Glomerular visceral epithelial cell (primary cell): ENCODE measurements around the gene LILRA2.
"Not testable (repeated sequence)": the region's sequence is repeated elsewhere in the genome, so short reads cannot be mapped to it uniquely, and the experiment has no call there.

Experiments used
- DNase-seq: peaks from one replicate; pipeline ENCODE4 v3.0.0-alpha.2; 2016; ENCODE audit errors: extremely low spot score

The LILRA2 gene

GRCh38 chr19:54571715-54572615 lies 1.6 kb upstream of the LILRA2 start:
- DNase-seq, result not testable (repeated sequence)

DNA sequence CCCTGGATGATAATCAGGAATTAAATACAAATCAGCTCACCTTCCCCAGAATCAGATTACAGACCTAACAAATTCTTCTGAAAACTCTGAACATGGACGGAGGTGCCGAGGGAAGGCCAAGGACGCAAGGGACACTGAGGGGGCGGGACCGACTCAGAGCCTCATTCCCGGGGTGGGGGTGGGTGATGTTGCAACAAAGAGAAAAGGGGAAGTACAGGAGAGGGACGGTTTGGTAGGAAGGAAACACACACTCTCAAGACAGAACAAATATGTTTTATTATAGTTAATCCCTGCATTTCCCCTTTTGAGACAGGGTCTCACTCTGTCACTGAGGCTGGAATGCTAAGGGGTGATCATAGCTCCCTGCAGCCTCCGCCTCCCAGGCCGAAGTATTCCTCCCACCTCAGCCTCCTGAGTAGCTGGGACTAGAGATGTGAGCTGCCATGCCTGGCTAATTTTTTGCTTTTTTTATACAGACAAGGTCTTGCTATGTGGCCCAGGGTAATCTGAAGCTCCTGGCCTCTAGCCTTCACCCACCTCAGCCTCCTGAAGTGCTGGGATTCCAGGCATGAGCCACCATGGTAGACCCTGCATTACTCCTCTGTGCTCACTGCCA lies 786 bp upstream of the LILRA2 start:
- DNase-seq, result no peak

DNA sequence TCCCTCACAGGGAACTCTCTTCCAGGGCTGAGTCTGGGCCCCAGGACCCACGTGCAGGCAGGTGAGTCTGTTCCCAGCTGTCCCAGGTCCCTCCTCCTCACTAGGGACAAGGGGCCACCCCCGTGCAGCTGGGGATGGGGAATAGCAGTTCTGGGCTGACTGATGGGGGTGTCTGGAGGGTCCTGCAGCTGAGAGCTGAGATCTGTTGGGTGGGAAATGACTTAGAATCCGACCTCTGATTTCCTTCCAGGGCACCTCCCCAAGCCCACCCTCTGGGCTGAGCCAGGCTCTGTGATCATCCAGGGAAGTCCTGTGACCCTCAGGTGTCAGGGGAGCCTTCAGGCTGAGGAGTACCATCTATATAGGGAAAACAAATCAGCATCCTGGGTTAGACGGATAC lies 461 bp downstream of the LILRA2 start:
- no peak for DNase-seq

DNA sequence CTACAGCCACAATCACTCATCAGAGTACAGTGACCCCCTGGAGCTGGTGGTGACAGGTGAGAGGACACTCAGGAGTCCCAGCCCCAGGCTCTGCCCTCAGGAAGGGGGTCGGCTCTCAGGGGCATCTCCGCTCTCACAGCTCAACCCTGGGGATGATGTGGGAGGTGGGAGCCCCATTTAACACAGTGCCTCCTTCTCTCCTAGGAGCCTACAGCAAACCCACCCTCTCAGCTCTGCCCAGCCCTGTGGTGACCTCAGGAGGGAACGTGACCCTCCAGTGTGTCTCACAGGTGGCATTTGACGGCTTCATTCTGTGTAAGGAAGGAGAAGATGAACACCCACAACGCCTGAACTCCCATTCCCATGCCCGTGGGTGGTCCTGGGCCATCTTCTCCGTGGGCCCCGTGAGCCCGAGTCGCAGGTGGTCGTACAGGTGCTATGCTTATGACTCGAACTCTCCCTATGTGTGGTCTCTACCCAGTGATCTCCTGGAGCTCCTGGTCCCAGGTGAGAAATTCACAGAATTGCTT lies 1.0 kb downstream of the LILRA2 start:
- DNase-seq, result no peak

DNA sequence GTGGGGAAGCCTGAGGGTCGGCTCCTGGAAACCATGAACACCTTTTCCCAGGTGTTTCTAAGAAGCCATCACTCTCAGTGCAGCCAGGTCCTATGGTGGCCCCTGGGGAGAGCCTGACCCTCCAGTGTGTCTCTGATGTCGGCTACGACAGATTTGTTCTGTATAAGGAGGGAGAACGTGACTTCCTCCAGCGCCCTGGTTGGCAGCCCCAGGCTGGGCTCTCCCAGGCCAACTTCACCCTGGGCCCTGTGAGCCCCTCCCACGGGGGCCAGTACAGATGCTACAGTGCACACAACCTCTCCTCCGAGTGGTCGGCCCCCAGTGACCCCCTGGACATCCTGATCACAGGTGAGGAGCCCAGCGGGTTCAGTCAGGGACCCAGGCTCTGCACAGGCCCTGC lies 1.6 kb downstream of the LILRA2 start:
- DNase-seq, result not testable (repeated sequence)

GRCh38 chr19:54576411-54576976 lies 2.9 kb downstream of the LILRA2 start:
- DNase-seq, result no peak

DNA sequence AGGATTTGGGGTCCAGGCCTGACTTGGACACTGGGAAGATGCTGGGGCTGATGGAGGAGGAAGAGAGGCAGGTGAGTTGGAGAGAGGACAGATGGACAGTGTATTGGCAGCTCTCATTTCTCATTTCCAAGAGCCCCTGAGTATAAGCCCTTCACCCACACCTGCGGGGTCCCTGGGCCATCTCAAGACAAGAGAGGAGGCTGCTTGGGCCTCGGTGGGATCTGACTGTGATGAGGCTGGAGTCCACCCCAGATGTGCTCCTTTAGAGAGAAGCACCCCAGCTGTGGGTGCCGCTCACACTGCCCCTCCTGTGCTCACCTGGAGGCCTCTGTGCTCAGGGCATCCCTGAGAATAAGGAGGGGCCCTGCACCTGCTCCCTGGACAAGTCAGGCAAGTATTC lies 3.7 kb downstream of the LILRA2 start:
- DNase-seq, result no peak

GRCh38 chr19:54578268-54578667 lies 4.7 kb downstream of the LILRA2 start:
- DNase-seq, result not testable (repeated sequence)

GRCh38 chr19:54586397-54586796 lies 12.8 kb downstream of the LILRA2 start:
- DNase-seq, result no peak

- DNase-seq, result no peak
Measured at GRCh38 chr19:54587026-54587425, 13.4 kb downstream of the LILRA2 start.

DNA sequence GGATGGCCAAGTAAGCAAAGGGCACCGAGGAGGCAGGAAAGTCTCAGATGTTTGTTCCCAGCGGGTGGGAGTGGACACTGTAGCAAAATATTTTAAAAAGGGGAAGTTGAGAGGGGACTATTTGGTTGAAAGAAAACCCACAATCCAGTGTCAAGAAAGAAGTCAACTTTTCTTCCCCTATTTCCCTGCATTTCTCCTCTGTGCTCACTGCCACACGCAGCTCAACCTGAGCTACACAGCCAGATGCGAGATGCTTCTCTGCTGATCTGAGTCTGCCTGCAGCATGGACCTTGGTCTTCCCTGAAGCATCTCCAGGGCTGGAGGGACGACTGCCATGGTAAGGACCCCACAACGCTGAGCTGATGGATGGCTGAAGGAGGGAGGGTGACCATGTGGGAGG lies 19.9 kb downstream of the LILRA2 start, which contains the start of gene LILRA1:
Gene LILRA1, plus strand, starts transcription at position 188 of the 400 bp plus-strand sequence. CDS start 613 bp downstream, outside the sequence.
- DNase-seq, result not testable (repeated sequence)

- DNase-seq, result not testable (repeated sequence)
Measured at GRCh38 chr19:54593931-54594626, 20.5 kb downstream of the LILRA2 start.

DNA sequence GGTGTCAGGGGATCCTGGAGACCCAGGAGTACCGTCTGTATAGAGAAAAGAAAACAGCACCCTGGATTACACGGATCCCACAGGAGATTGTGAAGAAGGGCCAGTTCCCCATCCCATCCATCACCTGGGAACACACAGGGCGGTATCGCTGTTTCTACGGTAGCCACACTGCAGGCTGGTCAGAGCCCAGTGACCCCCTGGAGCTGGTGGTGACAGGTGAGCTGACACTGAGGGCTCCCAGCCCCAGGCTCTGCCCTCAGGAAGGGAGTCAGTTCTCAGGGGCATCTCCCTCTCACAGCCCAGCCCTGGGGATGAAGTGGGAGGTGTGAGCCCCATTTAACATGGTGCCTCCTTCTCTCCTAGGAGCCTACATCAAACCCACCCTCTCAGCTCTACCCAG lies 21.1 kb downstream of the LILRA2 start:
- DNase-seq, result no peak

- not testable (repeated sequence) for DNase-seq
Measured at GRCh38 chr19:54595680-54596436, 22.3 kb downstream of the LILRA2 start.

GRCh38 chr19:54600212-54600611 lies 26.6 kb downstream of the LILRA2 start:
- no peak for DNase-seq

DNA sequence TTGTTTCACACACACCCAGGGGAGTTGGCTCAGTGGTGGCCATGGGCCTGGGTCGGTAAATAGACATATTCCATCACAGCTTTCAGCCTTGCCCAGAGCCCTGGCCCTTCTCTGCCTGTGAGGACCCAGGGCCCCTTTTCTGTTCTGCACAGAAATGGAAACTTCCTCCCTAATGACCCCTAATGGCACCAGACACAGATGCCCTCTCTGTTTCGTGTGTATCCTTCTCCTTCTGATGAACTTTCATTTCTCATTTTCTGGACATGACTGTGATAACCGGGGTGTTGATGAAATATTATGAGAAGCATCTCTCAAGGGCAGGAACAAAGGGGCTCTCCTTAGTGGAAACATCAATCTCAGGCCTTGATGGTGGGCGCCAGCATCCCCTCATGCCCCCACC lies 32.6 kb downstream of the LILRA2 start:
- DNase-seq, result no peak

DNA sequence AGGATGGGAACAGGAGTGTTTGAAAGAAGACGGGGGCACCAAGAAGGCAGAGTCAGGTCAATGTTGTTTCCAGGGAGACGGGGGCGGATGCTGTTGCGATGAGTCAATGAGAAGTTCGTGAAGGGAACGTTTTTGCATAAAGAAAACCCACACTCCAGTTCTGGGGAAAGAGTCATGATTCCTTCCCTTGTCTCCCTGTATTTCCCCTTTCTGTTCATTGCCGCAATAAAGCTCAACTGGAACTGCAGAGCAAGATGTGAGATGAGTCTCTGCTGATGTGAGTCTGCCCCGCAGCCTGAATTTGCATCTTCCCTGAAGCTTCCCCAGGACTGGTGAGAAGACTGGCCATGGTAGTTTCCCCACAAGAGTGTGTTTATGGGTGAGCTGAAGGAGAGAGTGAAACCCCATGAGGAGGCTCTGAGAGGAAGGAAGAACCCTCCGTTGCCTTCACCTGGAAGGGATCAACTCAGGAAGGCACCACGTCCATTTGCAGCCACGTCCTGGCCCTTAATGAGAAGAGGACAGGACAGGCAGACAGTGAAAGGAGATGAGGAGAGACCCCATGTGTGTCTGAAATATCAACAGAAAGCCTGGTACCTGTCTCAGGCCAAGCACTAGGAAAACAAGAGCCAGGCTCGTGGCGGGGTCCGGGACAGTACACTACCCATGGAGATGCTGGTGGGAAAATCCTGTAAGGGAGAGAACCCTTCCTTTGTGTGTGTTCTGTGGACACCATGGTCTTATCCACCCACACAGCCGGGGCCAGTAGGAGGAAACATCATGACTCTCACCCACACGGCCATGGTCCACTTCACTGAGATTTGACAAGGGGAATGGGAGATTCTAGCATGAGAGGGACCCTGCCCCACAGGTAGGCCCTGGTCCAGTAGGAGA lies 33.5 kb downstream of the LILRA2 start:
- DNase-seq, result no peak

DNA sequence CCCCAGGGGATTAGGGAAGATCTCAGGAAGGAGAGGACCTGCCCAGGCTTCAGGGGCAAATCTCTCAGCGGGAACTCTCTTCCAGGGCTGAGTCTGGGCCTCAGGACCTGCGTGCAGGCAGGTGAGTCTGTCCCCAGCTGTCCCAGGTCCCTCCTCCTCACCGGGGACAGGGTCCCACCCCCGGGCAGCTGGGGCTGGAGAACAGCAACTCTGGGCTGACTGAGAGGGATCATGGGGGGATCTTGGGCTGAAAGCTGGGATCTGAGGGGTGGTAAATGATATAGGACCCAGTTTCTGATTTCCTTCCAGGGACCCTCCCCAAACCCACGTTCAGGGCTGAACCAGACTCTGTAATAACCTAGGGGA lies 34.2 kb downstream of the LILRA2 start:
- DNase-seq, result no peak

DNA sequence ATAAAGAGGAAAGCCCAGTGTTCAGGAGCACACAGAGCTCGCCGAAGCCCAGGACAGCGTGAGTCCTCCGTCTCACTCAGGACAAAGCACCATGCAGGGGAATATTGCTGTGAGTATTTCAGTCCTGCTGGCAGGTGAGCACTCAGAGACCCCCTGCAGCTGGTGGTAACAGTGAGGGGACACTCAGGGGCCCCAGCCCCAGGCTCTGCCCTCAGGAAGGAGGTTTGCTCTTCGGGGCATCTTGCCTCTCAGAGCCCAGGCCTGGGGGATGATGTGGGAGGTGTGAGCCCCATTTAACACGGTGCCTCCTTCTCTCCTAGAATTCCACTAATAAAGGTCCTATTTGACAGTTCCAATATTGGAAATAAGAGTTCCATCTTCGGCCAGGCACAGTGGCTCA lies 34.6 kb downstream of the LILRA2 start:
- DNase-seq, result no peak

DNA sequence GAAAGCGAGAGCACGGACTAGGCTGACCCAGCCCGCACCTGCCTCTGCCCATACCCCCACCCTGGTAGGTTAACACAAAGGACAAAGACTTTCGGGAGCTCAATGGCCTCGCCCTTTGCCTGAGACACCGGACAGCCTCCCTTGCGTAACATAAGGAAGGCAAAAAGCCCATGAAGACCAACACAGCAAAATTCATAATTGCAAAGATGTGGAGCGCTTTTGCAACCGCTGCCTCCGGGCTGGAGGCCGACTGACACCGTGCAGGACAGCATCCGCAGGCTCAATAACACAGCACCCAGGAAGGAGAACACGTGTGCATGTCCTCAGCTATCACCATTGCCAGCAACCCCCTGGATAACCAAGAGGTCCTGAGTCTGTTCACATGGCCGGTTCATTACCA lies 35.2 kb downstream of the LILRA2 start:
- no peak for DNase-seq
